Tibial artery (tissue), 4 donors: ENCODE results near the gene SLC27A5.
A peak's percentile ranks its signal among the peaks of the same experiment; 100 is the strongest.

Source experiments
- DNase-seq, 2 donors: peaks; one replicate each; pipeline ENCODE4 v3.0.0-alpha.2; 2019
- H3K27ac ChIP-seq, 2 donors: fragments of 200-600 bp; sonication (generic) in 1 of 2; 1 replicate in 1 of 2; 2 replicates in 1 of 2; pipeline ENCODE4 v1.5.1; 2018 to 2019; ENCODE audit warnings: mild to moderate bottlenecking in 1 of 2
- H3K27me3 ChIP-seq, 2 donors: fragments of 200-600 bp; sonication (generic) in 1 of 2; one replicate each; pipeline versions ENCODE4 v1.5.1 to v1.6.0; 2016 to 2019
- H3K36me3 ChIP-seq, 3 donors: fragments of 200-600 bp; sonication (generic) in 2 of 3; one replicate each; pipeline ENCODE4 v1.5.1; 2016 to 2019; ENCODE audit warnings: mild to moderate bottlenecking in 2 of 3
- H3K4me1 ChIP-seq, 4 donors: fragments of 200-600 bp; sonication (generic) in 2 of 4; 1 replicate in 3 of 4; 2 replicates in 1 of 4; pipeline ENCODE4 v1.5.1; 2016 to 2019
- H3K4me3 ChIP-seq, 2 donors: fragments of 200-600 bp; sonication (generic) in 1 of 2; 1 replicate in 1 of 2; 2 replicates in 1 of 2; pipeline ENCODE4 v1.5.1; 2018 to 2019; ENCODE audit warnings: mild to moderate bottlenecking in 2 of 2
- H3K9me3 ChIP-seq, 3 donors: fragments of 200-600 bp; sonication (generic) in 1 of 3; one replicate each; pipeline ENCODE4 v1.5.1; 2016 to 2019
- intact Hi-C: fragments of 100-400 bp; cut with DNase I; formaldehyde crosslinking; loops from one replicate; pipeline ENCODE4 v1.15.0; 2023; ENCODE audit warnings: low total_unique reads
- TF ChIP-seq, protein P1 (sequence below), 2 experiments: fragments of 200-600 bp in 1 of 2; fragments of 450-650 bp in 1 of 2; IDR thresholded peaks; one replicate each; pipeline ENCODE4 v1.5.1; 2017 to 2019; ENCODE audit warnings: antibody characterized with exemption in 2 of 2, mild to moderate bottlenecking in 1 of 2, moderate library complexity in 1 of 2

SLC27A5 gene

DNA sequence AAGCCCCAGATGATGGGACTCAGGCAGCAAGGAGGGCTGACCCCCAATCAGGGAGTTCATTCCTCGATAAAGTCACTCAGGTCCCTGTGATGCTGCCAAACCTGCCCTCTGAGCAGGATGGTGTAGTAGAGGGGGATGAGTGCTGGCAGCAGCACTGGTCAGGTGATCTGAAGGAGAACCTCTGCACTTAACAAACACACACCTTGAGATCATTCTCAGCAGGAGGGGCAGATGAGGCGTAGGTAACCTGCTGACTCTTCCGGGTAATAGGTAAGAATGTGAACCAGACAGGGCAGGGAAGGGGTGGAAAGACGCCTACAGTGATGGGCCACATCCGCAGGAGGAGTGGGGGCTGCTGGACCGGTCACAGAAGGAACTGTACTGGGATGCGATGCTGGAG, 32.5 kb downstream of the SLC27A5 start:
- Histone ChIP-seq H3K9me3 (no peaks in the 10 kb centered on the region), H3K27ac (no peak overlapping the region), H3K36me3 (peaks cover 0 to 42% (median 27%) of the 10 kb centered on the region in 3 donors), H3K4me3 (no peak overlapping the region), H3K27me3 (no peaks in the 10 kb centered on the region), H3K4me1 (peaks cover 0 to 34% (median 25%) of the 10 kb centered on the region in 4 donors)
- intact Hi-C loops = loop anchor here (5.0 kb wide), 1 partner anchor 38 kb away; the partner anchor contains the start of gene ZBTB45
- DNase-seq = no peak
- TF ChIP-seq, protein P1, sequence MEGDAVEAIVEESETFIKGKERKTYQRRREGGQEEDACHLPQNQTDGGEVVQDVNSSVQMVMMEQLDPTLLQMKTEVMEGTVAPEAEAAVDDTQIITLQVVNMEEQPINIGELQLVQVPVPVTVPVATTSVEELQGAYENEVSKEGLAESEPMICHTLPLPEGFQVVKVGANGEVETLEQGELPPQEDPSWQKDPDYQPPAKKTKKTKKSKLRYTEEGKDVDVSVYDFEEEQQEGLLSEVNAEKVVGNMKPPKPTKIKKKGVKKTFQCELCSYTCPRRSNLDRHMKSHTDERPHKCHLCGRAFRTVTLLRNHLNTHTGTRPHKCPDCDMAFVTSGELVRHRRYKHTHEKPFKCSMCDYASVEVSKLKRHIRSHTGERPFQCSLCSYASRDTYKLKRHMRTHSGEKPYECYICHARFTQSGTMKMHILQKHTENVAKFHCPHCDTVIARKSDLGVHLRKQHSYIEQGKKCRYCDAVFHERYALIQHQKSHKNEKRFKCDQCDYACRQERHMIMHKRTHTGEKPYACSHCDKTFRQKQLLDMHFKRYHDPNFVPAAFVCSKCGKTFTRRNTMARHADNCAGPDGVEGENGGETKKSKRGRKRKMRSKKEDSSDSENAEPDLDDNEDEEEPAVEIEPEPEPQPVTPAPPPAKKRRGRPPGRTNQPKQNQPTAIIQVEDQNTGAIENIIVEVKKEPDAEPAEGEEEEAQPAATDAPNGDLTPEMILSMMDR (IDR thresholded peaks at IDR 0.05) = no peak

DNA sequence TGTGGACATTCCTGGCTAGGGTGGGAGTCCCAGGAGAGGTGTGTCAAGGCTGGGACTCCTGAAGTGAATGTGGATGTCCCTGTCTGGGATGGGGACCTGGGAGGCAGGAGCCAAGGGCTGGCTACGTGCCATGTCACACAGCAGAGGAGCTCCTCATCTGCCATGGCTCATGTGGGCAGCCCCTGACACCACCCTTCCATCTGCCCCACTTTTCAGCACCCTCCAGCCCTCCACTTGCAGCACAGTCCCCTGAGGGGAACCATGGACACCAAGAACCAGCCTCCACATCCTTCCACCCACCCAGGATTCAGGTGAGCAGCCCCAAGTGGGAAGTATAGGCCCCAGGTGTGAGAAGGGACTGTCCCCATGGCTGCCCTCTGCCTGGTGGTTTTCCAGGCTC, 33.9 kb downstream of the SLC27A5 start:
- no peaks in the 10 kb centered on the region for H3K9me3 ChIP-seq
- TF ChIP-seq, protein P1 (IDR thresholded peaks at IDR 0.05) = no peak
- H3K4me3 ChIP-seq = no peak overlapping the region
- H3K4me1 ChIP-seq = peaks cover 0 to 24% (median 18%) of the 10 kb centered on the region in 4 donors
- H3K27me3 ChIP-seq = no peaks in the 10 kb centered on the region
- H3K27ac ChIP-seq = peak overlapping the region; percentile 87 to 92
- DNase-seq = no peak
- intact Hi-C loops = loop anchor here (5.0 kb wide), 1 partner anchor 39 kb away; the partner anchor contains the start of gene ZBTB45
- peaks cover 0 to 52% (median 28%) of the 10 kb centered on the region in 3 donors for H3K36me3 ChIP-seq

DNA sequence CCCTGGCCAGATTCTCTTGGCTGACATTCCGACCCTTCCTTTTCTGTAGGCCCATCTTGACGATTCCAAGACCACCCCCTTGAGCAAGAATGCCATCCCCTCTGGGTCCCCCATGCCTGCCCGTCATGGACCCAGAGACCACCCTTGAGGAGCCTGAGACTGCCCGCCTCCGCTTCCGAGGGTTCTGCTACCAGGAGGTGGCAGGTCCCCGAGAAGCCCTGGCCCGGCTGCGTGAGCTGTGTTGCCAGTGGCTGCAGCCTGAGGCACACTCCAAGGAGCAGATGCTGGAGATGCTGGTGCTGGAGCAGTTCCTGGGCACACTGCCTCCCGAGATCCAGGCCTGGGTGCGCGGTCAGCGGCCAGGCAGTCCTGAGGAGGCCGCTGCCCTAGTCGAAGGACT, 34.7 kb downstream of the SLC27A5 start:
- intact Hi-C loops = loop anchor here (5.0 kb wide), 1 partner anchor 40 kb away; the partner anchor contains the start of gene ZBTB45
- Histone ChIP-seq H3K36me3 (peaks cover 3 to 60% (median 34%) of the 10 kb centered on the region in 3 donors), H3K27ac (peak overlapping the region; percentile 87 to 92), H3K4me3 (peak overlapping the region in 1 of 2 donors; percentile 67), H3K9me3 (no peaks in the 10 kb centered on the region), H3K27me3 (no peaks in the 10 kb centered on the region), H3K4me1 (peaks cover 0 to 24% (median 17%) of the 10 kb centered on the region in 4 donors)
- DNase-seq = no peak
- TF ChIP-seq, protein P1 (IDR thresholded peaks at IDR 0.05) = no peak

DNA sequence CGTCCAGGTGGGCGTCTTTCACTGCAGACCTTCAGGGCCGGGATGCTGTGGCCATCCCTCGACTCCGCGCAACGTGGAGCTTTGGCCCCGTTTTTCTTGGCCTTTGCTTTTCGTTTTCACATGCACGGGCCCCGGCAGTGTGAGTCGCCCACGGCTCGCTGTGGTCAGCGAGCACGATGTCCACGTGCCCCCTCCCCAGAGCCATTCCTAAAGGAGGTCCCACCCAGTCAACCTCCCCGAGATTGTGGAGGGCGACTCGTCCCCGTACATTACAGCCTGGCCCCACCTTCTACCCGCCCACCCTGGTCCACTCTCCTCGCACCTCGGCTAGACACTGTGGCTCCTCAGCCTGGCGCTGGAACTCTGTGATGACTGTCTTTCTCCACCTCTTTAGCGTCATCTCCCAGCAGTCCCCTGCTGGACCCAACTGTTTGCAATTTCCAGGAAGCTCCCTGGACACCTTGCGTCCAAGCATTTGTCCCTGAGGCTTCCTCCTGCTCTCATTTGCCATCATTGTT, 35.2 kb downstream of the SLC27A5 start:
- intact Hi-C loops = loop anchor here (5.0 kb wide), 1 partner anchor 41 kb away; the partner anchor contains the start of gene ZBTB45
- DNase-seq = no peak
- peak overlapping the region; percentile 59 to 67 for H3K4me3 ChIP-seq
- peaks cover 9 to 64% (median 35%) of the 10 kb centered on the region in 3 donors for H3K36me3 ChIP-seq
- TF ChIP-seq, protein P1 (IDR thresholded peaks at IDR 0.05) = no peak
- peaks cover 0 to 24% (median 17%) of the 10 kb centered on the region in 4 donors for H3K4me1 ChIP-seq
- no peaks in the 10 kb centered on the region for H3K9me3 ChIP-seq
- peak overlapping the region; percentile 87 to 92 for H3K27ac ChIP-seq
- no peaks in the 10 kb centered on the region for H3K27me3 ChIP-seq

DNA sequence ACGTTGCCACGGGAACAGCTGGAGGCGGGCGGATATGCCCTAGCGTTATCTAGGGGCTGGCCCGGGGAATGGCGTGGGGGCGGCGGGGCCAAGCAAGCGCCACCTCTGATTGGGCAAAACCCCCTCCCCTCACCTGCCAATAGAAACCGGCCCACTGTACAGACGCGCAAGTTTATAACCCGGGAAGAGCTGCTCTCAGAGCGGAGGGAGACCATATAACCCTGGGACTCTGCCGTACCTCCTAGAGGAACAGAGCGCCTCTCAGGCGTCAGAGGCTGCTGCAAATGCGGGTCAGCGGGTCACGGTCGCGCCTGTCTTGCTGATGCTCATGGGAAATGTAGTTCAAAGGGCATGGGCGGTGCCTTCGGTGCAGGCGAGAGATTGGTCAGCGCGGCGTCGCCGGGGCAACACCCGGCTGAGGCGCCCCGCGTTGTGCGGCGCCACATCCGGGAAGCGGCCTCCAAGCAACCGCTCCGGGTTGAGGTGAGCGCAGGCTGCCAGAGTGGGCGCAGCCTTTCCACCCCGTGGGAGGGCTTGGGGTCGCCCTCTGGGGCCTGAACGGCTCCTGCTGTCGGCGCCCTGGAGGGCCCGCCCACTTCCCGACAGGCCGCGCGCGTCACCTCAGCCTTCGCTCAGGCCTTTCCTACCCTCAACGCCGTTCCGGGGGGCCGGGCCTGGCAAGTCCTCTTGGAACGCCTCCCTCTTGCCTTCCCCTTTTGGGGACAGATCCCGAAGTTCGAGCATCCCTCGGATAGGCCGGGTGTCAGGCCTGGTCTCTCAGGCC, 35.9 kb downstream of the SLC27A5 start, which contains the start of gene ZNF446:
Gene ZNF446 (plus strand): TSS at position 639 of the 784 bp plus-strand sequence. CDS start 867 bp downstream, outside the sequence.
- Histone ChIP-seq H3K27me3 (no peaks in the 10 kb centered on the region), H3K27ac (peak within 1 kb of the TSS; percentile 87 to 92), H3K4me1 (peaks cover 0 to 24% (median 17%) of the 10 kb centered on the region in 4 donors), H3K9me3 (no peaks in the 10 kb centered on the region), H3K36me3 (peaks cover 10 to 64% (median 32%) of the 10 kb centered on the region in 3 donors), H3K4me3 (peak within 1 kb of the TSS; percentile 59 to 67)
- TF ChIP-seq, protein P1 (IDR thresholded peaks at IDR 0.05) = peak in 1 of 2 experiments; percentile 11
- intact Hi-C loops = loop anchor here (5.0 kb wide), 1 partner anchor 41 kb away; the partner anchor contains the start of gene ZBTB45
- DNase-seq = peak; percentile 99
